ENCODE data around the gene PLA2G4E.

PLA2G4E gene

GRCh38 chr15:42053010-42053409 is 32.2 kb upstream of the PLA2G4E start:
- DNase-seq, result no peak

DNA sequence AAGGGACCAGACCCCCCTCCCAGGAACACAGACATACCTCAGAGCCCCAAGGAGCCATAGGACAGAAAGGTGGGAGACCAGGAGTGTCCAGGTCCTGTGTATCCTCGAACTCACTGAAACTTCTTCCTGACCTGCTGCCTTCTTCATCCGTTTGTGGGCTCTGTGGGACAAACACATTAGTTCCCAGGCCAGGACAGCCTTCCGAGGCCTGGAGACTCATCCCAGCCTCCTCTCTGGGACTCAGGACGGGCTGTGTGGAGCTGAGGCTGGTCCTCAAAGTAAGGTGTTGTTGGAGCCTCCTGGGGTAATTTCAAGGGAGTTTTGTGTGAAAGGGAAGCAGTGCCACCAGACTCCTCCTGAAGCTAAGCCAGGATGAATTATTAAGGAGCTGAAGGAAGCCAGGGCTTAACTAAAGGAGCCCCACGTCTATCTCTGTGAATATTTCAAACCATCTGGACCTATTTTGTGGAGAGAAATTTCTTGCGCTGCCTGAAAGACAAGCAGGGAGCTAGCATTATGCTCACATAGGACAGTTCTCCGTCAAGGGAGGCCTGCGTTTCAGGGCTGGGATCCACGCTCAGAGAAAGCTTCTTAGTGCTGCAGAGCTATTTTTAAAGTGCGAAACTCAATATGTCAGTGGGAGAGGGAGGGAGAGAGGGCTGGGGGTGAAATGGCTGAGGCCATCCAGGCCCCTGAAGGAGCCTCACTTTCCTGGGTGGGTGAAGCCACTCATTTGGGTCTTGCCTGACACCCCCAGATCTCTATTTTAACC is 29.8 kb upstream of the PLA2G4E start:
- DNase-seq, result no peak

DNA sequence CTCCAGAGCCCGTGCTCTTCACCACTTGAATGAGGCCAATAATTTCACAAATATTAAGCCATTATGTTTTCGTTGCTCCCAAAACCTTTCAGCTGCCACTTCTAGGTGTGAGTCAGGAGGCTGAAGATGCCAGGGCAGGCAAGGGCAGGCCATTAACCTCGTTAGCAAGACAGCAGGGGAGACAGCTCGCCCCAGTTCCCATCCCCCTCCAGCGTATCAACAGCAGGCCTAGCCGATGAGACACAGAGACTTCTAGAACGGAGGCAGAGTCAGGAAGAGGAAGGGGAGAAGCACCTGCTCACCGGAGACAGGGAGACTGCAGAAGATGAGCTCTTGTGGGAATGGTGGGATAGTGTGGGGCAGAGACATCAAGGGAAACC is 28.0 kb upstream of the PLA2G4E start:
- no peak for DNase-seq

DNA sequence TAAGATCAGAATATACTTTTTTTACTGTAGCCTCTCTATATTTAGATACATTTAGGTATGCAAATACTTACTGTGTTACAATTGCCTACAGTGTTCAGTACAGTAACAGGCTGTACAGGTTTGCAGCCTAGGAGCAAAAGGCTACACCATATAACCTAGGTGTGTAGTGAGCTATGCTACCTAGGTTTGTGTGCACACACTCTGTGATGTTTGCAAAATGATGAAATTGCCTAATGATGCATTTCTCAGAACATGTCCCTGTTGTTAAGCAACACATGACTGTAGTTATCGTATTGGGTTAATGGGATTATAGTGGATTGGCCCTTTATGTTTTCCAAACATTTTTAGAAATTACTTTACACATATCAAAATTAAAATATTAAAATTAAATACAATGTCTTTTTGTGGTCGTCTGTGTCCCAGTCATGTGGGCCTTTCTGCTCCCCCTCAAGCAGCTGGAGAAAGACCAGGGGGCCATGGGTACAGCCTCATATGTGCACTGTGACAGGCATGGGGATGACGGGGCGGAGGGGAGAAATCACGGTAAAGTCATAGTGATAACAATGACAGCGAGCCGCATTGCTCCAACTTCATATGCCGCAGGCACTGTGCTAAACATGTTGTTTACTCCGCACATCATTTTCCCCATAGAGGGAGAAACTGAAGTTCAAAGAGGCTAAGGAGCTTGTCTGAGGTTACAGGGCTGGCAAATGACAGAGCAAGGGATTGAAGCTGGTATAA is 27.4 kb upstream of the PLA2G4E start:
- DNase-seq, result no peak

- DNase-seq, result no peak
Observed at GRCh38 chr15:42046597-42046996, 25.8 kb upstream of the PLA2G4E start.

DNA sequence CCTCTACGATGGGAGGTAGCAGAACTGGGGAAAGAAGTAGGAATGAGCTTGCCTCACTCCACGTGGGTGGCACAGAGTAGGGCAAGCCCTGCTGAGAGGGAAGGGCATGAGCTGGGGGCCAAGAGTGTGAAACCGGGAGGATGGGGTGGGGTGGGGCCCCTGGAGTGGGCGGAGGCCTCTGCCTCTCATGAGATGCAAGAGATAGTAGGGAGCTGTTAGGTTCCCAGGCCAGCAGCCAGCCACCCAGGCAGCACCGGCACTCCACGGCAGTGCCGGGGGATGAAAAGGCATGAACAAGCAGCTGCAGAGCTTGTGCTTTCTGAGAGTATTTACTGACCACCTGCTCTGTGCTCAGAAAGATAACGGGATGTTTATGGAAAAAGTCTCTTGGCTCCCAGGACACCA is 24.4 kb upstream of the PLA2G4E start:
- no peak for DNase-seq

GRCh38 chr15:42042602-42043400 is 22.0 kb upstream of the PLA2G4E start:
- no peak for DNase-seq

DNA sequence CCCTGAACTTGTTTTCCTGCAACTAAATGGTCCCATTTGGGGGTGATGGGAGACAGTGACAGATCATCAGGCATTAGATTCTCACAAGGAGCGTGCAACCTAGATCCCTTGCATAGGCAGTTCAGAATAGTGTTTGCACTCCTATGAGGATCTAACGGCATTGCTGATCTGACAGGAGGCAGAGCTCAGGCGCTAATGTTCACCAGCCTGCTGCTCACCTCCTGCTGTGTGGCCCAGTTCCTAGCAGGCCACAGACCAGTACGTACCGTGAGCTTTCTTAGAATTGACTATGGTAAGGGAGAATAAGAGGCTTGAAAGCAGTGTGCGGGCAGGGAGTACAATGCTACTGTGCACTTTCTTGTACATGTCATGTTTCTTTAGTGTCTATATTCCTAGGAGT is 17.6 kb upstream of the PLA2G4E start:
- DNase-seq, result no peak

- peak; percentile 96 for DNase-seq
Observed at GRCh38 chr15:42037656-42038055, 16.8 kb upstream of the PLA2G4E start.

DNA sequence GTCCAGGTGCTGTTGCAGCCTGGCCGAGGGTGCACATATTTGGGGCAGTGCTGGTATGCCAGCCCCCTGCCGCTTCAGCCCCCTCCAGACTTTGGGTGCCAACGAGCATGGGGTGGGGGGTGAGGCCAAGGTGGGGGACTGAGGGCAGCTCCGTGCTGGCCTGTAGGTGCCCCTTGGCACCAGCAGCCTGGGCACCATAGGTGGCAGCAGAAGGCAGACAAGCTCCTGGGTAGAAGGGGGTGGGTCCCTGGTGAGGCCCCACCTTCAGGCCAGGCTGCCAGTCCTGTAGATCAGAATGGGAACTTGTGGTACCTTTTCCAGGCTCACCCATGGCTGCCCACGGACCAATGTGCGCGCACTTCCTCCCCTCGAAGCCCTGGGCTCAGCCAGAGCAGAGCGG is 16.1 kb upstream of the PLA2G4E start:
- DNase-seq, result no peak

DNA sequence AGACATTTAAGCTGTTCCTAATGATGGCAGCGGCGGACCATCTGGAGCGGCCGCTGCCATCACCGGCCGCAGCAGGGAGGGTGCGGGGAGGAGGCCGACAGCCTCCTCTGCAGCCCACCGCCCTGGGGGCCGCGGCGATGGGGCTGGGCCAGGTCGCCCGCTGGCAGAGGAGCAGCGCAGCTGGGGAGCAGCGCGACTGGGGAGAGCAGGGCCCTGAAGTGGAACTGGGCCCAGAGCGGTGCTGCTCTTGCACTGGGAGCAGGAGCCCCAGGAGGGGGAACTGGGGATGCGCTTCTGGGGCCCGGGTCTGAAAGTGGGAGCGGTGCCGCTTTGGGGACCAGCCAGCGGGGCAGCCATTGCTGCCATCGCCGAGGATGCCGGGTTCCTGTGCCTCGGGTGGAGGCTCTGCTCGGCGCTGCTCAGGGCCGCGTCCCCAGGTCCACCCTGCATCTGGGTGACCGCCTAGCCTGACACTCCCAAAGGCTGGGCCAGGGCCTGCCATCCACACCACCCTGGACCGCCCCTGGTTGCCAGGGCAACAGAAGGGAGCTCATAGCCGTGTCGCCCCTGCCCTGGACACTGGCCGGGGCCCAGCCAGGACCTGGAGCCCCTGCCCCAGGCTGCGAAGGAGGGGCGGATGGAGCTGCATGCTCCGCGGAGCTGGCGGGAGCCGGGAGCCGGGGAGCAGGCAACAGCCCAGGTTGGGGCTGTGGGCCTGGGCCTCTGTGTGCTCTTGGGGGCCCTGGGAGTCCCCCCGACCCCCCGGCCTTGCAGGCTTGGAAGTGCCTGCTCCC is 15.5 kb upstream of the PLA2G4E start:
- DNase-seq, result no peak

DNA sequence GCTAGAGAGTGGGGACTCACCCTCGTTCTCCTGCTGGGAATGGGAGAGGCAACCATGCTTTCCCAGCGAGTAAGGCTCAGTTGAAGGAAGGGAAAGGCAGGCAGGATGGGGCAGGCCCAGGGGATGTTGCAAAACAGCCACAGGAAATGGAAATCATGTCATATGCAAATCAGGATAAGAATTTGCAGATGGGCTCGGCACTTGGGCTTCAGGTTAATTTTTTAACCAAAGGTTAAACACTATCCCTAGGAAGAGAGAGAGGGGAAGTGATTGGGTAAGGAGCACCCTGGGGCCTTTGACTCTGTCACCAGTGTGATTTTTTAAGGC is 14.6 kb upstream of the PLA2G4E start:
- DNase-seq, result no peak

DNA sequence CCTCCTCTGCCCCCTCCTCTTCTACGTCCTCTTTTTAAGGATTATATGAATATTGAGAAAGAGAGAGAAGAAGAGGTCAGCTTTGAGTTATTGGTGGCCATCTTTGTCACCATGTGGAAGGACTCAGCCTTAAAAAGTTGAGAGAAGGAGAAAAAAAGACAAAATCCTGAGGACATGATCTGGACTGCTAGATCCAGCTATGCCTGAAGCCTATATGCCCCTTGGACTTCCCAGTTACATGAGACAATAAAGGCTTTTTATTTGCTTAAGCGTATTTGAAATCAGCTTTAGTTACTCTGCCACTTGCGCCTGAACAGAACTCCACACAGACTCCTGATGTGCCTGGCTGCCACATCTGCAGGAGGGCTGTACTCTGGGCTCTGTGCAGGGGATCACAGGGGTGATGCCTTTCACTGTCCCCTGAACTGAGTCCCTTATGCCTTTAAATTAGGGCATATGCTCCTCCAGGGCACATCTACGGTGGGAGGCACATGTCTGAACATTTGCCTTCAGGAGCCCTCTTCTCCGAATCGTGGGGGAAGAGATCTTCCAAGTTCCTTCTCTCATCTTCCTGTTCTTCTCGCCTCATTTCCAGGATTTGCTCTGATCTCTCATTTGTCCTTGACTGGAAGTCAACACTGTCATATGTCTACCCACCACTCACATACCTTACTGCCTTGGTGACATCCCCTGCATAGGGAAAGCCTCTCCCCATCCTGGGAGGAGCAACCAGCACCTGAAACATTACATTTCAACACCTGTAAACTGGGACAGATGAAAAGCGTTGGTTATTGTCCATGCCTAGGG is 14.0 kb upstream of the PLA2G4E start:
- no peak for DNase-seq

GRCh38 chr15:42033214-42033873 is 12.5 kb upstream of the PLA2G4E start:
- DNase-seq, result no peak

GRCh38 chr15:42032376-42033213 is 11.8 kb upstream of the PLA2G4E start:
- DNase-seq, result no peak

DNA sequence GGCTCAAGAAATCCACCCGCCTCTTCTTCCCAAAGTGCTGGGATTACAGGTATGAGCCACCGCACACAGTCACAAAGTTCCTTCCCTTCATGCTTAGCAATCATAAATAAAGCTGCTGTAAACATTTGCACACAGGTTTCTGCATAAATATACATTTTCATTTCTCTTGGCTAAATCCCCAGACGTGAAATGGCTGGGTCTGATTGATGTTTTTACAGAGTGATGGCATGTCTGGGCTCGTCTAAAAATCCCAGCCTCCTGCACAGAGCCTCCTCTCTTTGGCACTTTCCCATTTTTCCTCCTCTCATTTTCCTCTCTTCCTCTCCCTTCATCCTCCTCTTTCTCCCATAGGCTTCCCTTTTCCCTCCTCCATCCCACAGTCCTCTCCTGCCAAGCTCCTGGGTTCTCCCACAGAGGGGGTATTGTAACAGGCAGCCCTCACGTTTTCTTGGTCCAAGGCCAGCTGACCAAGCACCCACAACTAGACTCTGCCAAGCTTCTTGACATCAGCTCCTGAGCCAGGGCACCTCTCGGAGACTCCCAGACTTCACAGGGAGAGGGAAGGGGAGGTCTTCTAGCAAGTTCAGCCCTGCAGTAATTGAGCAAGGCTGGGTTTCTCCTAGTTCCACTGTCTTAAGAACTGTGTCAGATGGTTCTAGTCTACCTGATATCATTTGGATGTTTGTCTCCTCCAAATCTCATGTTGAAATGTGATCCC is 10.5 kb upstream of the PLA2G4E start:
- DNase-seq, result no peak

- no peak for DNase-seq
Observed at GRCh38 chr15:42027521-42027920, 6.7 kb upstream of the PLA2G4E start.

DNA sequence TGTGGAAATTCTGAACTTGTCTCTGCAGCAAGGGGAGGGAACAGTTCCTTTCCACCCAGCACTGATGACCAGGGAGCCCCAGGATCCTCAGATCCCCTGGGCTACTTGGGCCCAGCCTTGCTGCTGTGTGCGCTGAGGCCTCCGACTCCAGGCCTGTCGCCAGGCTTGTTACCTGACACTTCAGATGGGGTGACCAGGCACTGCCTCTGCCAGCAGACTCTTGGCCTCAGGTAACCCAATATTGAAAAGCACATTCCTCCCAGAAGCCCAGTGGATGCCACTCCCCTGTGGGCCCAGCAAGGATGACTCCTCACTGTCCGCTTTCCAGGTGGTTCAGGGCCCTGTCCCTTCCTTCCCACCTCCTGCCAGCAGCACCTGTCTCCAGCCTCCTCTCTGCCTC is 3.5 kb upstream of the PLA2G4E start:
- DNase-seq, result no peak

DNA sequence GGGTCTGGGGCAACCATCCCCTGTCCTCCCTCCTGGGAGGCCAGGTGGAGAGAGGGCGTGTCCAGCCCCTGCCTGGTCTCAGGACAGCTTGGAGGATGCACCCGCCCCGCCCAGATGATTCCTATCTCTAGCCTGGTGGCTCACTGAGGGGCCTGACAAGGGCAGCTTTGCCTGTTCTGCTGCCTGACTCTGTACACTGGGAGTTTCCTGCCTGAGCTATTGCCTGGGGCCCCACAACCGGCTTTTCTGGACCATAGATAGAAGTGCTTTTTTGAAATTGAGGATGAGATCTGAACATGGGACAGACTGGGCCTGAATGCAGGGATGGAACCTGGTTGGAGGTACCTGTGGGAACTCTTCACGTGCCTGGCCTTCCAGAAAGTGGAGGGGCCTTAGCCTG is 751 bp upstream of the PLA2G4E start:
- no peak for DNase-seq

All from COR-L47 (cell line).